Parathyroid adenoma (tissue), 2 donors: ENCODE results near the gene CSRP1.
"Not testable (repeated sequence)": the region's sequence is repeated elsewhere in the genome, so short reads cannot be mapped to it uniquely, and the experiment has no call there.

Experiments used
- H2AFZ ChIP-seq: fragments of 300-600 bp; sonication (generic); one replicate; pipeline ENCODE4 v1.7.0; 2017; ENCODE audit warnings: antibody characterized with exemption, mild to moderate bottlenecking
- H3K27ac ChIP-seq: fragments of 300-600 bp; sonication (generic); one replicate; pipeline ENCODE4 v1.7.0; 2017
- H3K27me3 ChIP-seq: fragments of 300-600 bp; sonication (generic); one replicate; pipeline ENCODE4 v1.7.0; 2017; ENCODE audit warnings: low read length; ENCODE audit not compliant: control insufficient read depth, insufficient read depth
- H3K36me3 ChIP-seq: fragments of 300-600 bp; sonication (generic); one replicate; pipeline ENCODE4 v1.7.0; 2017; ENCODE audit warnings: low read length; ENCODE audit not compliant: control insufficient read depth, insufficient read depth
- H3K4me1 ChIP-seq: fragments of 300-600 bp; sonication (generic); one replicate; pipeline ENCODE4 v1.7.0; 2017; ENCODE audit warnings: control low read depth
- H3K4me2 ChIP-seq: fragments of 300-600 bp; sonication (generic); one replicate; pipeline ENCODE4 v1.7.0; 2017; ENCODE audit warnings: low read length
- H3K4me3 ChIP-seq: fragments of 300-600 bp; sonication (generic); one replicate; pipeline ENCODE4 v1.7.0; 2017; ENCODE audit warnings: low read depth, low read length
- H3K79me2 ChIP-seq: fragments of 300-600 bp; sonication (generic); one replicate; pipeline ENCODE4 v1.7.0; 2017; ENCODE audit warnings: control low read depth
- H3K9ac ChIP-seq: fragments of 300-600 bp; sonication (generic); one replicate; pipeline ENCODE4 v1.7.0; 2017; ENCODE audit warnings: mild to moderate bottlenecking
- H3K9me3 ChIP-seq: fragments of 300-600 bp; sonication (generic); one replicate; pipeline ENCODE4 v1.7.0; 2017; ENCODE audit warnings: low read length; ENCODE audit not compliant: control insufficient read depth
- TF ChIP-seq, protein P1 (sequence below): fragments of 300-600 bp; sonication (generic); IDR thresholded peaks from one replicate; pipeline ENCODE4 v1.7.0; 2017; ENCODE audit warnings: antibody characterized with exemption, mild to moderate bottlenecking
- donor health status: primary hyperparathyroidism.

CSRP1 gene

DNA sequence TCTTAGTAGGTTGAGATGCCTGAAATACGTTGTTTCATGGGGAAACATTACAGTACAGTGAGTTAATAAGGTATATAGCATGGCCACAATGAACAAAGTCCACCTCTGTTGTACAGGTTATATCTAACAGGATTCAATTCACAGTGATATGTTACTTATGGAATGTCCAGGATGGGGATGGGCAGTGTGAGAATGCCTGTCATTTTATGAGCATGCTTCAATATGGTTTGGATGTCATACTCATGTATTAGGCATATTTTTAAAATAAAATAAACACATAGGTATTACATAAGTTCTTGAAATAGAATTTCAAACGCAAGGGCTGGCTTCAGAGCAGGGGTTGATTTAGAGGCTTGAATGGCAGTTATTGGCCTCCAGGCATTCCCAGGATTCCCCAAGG lies 31.8 kb downstream of the CSRP1 start:
- TF ChIP-seq, protein P1, sequence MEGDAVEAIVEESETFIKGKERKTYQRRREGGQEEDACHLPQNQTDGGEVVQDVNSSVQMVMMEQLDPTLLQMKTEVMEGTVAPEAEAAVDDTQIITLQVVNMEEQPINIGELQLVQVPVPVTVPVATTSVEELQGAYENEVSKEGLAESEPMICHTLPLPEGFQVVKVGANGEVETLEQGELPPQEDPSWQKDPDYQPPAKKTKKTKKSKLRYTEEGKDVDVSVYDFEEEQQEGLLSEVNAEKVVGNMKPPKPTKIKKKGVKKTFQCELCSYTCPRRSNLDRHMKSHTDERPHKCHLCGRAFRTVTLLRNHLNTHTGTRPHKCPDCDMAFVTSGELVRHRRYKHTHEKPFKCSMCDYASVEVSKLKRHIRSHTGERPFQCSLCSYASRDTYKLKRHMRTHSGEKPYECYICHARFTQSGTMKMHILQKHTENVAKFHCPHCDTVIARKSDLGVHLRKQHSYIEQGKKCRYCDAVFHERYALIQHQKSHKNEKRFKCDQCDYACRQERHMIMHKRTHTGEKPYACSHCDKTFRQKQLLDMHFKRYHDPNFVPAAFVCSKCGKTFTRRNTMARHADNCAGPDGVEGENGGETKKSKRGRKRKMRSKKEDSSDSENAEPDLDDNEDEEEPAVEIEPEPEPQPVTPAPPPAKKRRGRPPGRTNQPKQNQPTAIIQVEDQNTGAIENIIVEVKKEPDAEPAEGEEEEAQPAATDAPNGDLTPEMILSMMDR: no peak
- Histone ChIP-seq H2AFZ (no peak overlapping the region), H3K36me3 (no peaks in the 10 kb centered on the region), H3K4me1 (no peaks in the 10 kb centered on the region), H3K4me3 (no peak overlapping the region), H3K79me2 (no peaks in the 10 kb centered on the region), H3K4me2 (no peak overlapping the region), H3K9ac (no peak overlapping the region), H3K9me3 (no peaks in the 10 kb centered on the region), H3K27ac (no peak overlapping the region), H3K27me3 (no peaks in the 10 kb centered on the region)

DNA sequence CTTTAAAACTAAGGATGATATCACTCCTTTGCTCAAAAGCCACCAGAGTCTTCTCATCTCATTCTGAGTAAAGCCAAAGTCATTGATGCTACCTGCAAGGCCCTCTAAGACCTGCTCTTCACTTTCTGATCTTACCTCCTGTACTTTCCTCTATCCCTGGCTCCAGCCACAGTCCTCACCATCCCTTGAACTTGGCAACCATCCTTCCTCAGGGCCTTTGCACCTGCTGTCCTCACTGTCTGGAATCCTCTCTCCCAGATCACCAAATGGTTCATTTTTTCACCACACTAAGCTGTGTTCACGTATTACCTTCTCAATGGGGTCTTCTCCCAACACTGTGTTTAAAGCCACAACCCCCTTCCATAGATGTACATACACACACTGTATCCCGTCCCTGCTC lies 33.6 kb downstream of the CSRP1 start:
- no peak overlapping the region for H3K4me2 ChIP-seq
- H3K4me1 ChIP-seq: no peaks in the 10 kb centered on the region

DNA sequence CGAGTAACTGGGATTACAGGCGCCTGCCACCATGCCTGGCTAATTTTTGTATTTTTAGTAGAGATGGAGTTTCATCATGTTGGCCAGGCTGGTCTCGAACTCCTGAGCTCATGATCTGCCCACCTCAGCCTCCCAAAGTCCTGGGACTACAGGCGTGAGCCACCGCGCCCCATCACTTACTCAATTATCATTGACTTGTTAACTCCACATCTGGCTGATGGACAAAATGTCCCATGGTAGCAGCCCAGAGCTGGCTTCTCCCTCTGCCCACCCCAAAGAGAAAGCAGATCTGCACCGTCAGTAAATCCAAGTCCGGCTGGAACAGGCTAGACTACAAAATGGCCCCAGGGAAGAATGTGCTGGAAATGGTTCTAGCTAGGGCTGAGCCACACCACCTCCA lies 34.6 kb downstream of the CSRP1 start:
- not testable (repeated sequence) for H3K9me3 ChIP-seq, H3K27me3 ChIP-seq, H2AFZ ChIP-seq, H3K79me2 ChIP-seq, H3K4me2 ChIP-seq, H3K4me1 ChIP-seq, H3K36me3 ChIP-seq, H3K4me3 ChIP-seq, H3K27ac ChIP-seq, H3K9ac ChIP-seq

More for the DNA sequence above, 33.6 kb downstream of the CSRP1 start:
- no peaks in the 10 kb centered on the region for H3K9me3 ChIP-seq
- H3K79me2 ChIP-seq: no peaks in the 10 kb centered on the region
- no peak overlapping the region for H3K9ac ChIP-seq
- TF ChIP-seq, protein P1: no peak
- no peaks in the 10 kb centered on the region for H3K36me3 ChIP-seq
- no peak overlapping the region for H2AFZ ChIP-seq
- no peak overlapping the region for H3K27ac ChIP-seq
- H3K27me3 ChIP-seq: no peaks in the 10 kb centered on the region
- H3K4me3 ChIP-seq: no peak overlapping the region

DNA sequence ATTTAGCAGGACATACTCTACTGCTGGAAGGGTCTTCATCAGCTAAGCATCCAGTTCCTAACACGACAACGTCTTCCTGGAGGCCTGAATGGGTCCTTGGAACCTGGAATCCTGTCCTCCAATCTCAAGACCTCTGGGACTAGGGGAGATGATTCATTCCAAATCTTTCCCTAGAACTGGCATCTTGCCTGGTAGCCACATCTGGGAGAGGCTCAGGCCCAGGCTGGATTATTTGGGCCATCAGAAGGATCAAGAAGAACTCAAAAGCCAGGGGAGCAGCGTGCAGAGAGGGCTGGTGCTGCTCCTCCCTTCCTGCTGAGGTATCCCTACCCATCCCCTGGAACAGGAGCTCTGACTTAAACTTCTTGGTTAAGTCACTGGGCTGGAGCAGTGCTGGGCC lies 35.2 kb downstream of the CSRP1 start:
- TF ChIP-seq, protein P1: no peak
- Histone ChIP-seq H3K27ac (no peak overlapping the region), H3K9ac (no peak overlapping the region), H3K36me3 (no peaks in the 10 kb centered on the region), H3K9me3 (no peaks in the 10 kb centered on the region), H3K4me2 (no peak overlapping the region), H3K4me3 (no peak overlapping the region), H3K79me2 (no peaks in the 10 kb centered on the region), H3K4me1 (no peaks in the 10 kb centered on the region), H3K27me3 (no peaks in the 10 kb centered on the region), H2AFZ (no peak overlapping the region)

DNA sequence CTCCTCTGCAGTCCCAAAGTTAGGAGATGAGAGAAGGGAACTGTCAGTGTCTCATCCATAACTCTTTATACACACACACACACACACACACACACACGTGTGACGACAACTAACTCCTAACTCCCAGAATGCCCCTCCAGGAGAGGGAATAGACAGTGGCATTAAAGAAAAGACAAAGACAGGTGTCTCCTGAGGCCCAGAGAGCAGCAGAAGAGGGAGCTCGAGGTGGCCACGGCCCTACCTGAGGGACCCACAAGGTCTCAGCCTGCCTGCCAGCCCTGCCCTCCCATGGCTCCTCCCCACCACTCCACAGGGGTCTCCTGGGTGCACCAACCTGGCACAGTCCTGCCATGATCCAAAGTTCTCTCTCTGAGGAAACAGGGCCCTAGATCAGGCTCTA lies 36.3 kb downstream of the CSRP1 start:
- no peaks in the 10 kb centered on the region for H3K27me3 ChIP-seq
- H2AFZ ChIP-seq: no peak overlapping the region
- H3K9me3 ChIP-seq: no peaks in the 10 kb centered on the region
- no peaks in the 10 kb centered on the region for H3K79me2 ChIP-seq
- no peak overlapping the region for H3K4me3 ChIP-seq
- H3K27ac ChIP-seq: no peak overlapping the region
- no peaks in the 10 kb centered on the region for H3K36me3 ChIP-seq
- H3K4me1 ChIP-seq: no peaks in the 10 kb centered on the region
- H3K4me2 ChIP-seq: no peak overlapping the region
- TF ChIP-seq, protein P1: no peak
- H3K9ac ChIP-seq: no peak overlapping the region
